GM23338 (cell line): ENCODE measurements around the gene SKP2. TPM values are rescaled to one million over a fixed set of nuclear protein-coding genes. Genes with fewer than 3 reads are reported as not detected.
"Not testable (repeated sequence)": the region's sequence is repeated elsewhere in the genome, so short reads cannot be mapped to it uniquely, and the experiment has no call there.

Experiments
- ATAC-seq: fragments of 200-7000 bp; cut with Tn5 transposase; 3 replicates; pipeline ENCODE4 v1.9.1; 2020
- DNase-seq: peaks from one replicate; pipeline ENCODE4 v3.0.0-alpha.2; 2015; ENCODE audit warnings: low spot score
- H2AFZ ChIP-seq: fragments of 200-600 bp; sonication (generic); 2 replicates; pipeline ENCODE4 v1.8.0; 2016; ENCODE audit warnings: antibody characterized with exemption, mild to moderate bottlenecking, moderate library complexity
- H3F3A ChIP-seq: fragments of 200-600 bp; sonication (generic); replicated peaks from 2 replicates; pipeline ENCODE4 v1.8.0; 2017; ENCODE audit warnings: antibody characterized with exemption, mixed run types, low read depth
- H3K27ac ChIP-seq: fragments of 200-600 bp; sonication (generic); 2 replicates; pipeline ENCODE4 v1.6.1; 2016; ENCODE audit warnings: low read depth
- H3K27me3 ChIP-seq: fragments of 200-600 bp; sonication (generic); 2 replicates; pipeline ENCODE4 v1.8.0; 2016; ENCODE audit warnings: mild to moderate bottlenecking, mixed run types, moderate library complexity; ENCODE audit not compliant: insufficient read depth
- H3K36me3 ChIP-seq: fragments of 200-600 bp; sonication (generic); 2 replicates; pipeline ENCODE4 v1.8.0; 2016; ENCODE audit warnings: mild to moderate bottlenecking; ENCODE audit not compliant: insufficient read depth
- H3K4me1 ChIP-seq: fragments of 200-600 bp; sonication (generic); 2 replicates; pipeline ENCODE4 v1.8.0; 2016; ENCODE audit warnings: mild to moderate bottlenecking, moderate library complexity; ENCODE audit not compliant: insufficient read depth
- H3K4me2 ChIP-seq: fragments of 200-600 bp; sonication (generic); 2 replicates; pipeline ENCODE4 v1.7.1; 2017; ENCODE audit warnings: mixed run types
- H3K4me3 ChIP-seq: fragments of 200-600 bp; sonication (generic); 2 replicates; pipeline ENCODE4 v1.6.1; 2016; ENCODE audit warnings: mixed run types
- H3K79me2 ChIP-seq: fragments of 200-600 bp; sonication (generic); replicated peaks from 2 replicates; pipeline ENCODE4 v1.8.0; 2017; ENCODE audit warnings: mild to moderate bottlenecking; ENCODE audit not compliant: insufficient read depth
- H3K9me2 ChIP-seq: fragments of 200-600 bp; sonication (generic); 2 replicates; pipeline ENCODE4 v1.8.0; 2017; ENCODE audit not compliant: insufficient read depth
- H4K20me1 ChIP-seq: fragments of 200-600 bp; sonication (generic); replicated peaks from 2 replicates; pipeline ENCODE4 v1.8.0; 2017; ENCODE audit warnings: mild to moderate bottlenecking; ENCODE audit not compliant: insufficient read depth
- H3K27ac Mint-ChIP-seq: 2 replicates; pipeline ENCODE4 v1.8.0; 2020; ENCODE audit warnings: inconsistent platforms, mild to moderate bottlenecking, moderate library complexity, mixed read lengths
- H3K27me3 Mint-ChIP-seq: 3 replicates; pipeline ENCODE4 v1.8.0; 2022; ENCODE audit warnings: low read depth, mild to moderate bottlenecking, moderate library complexity, mixed read lengths, inconsistent platforms; ENCODE audit not compliant: insufficient read depth, poor library complexity
- H3K36me3 Mint-ChIP-seq: 3 replicates; pipeline ENCODE4 v1.8.0; 2021; ENCODE audit warnings: low read depth, mild to moderate bottlenecking, inconsistent platforms, moderate library complexity, mixed read lengths
- H3K4me1 Mint-ChIP-seq: 3 replicates; pipeline ENCODE4 v1.8.0; 2020; ENCODE audit warnings: mild to moderate bottlenecking, inconsistent platforms, mixed read lengths
- H3K4me3 Mint-ChIP-seq: 3 replicates; pipeline ENCODE4 v1.8.0; 2021; ENCODE audit warnings: moderate library complexity, mild to moderate bottlenecking, inconsistent platforms, mixed read lengths
- H3K9me3 Mint-ChIP-seq: 3 replicates; pipeline ENCODE4 v1.8.0; 2020; ENCODE audit warnings: moderate library complexity, mild to moderate bottlenecking, inconsistent platforms, mixed read lengths
- CREB1 ChIP-seq: fragments of 250-450 bp; sonication (Bioruptor Pico); IDR thresholded peaks from 2 replicates; pipeline ENCODE4 v1.5.0; 2020; ENCODE audit warnings: low read depth, mild to moderate bottlenecking, moderate library complexity
- ETS1 ChIP-seq: IDR thresholded peaks from 2 replicates; pipeline ENCODE4 v1.6.1; 2016; ENCODE audit warnings: antibody characterized with exemption
- EZH2phosphoT487 ChIP-seq: fragments of 200-600 bp; sonication (generic); IDR thresholded peaks from one replicate; pipeline ENCODE4 v1.8.1; 2018; ENCODE audit warnings: antibody characterized with exemption; ENCODE audit not compliant: unreplicated experiment
- NANOG ChIP-seq: IDR thresholded peaks from 2 replicates; pipeline ENCODE4 v1.6.1; 2016; ENCODE audit warnings: antibody characterized with exemption, borderline replicate concordance
- REST ChIP-seq: IDR thresholded peaks from one replicate; pipeline ENCODE4 v1.6.1; 2018; ENCODE audit warnings: antibody characterized with exemption; ENCODE audit not compliant: unreplicated experiment
- STAT1 ChIP-seq: IDR thresholded peaks from one replicate; pipeline ENCODE4 v1.6.1; 2016; ENCODE audit warnings: antibody characterized with exemption; ENCODE audit not compliant: unreplicated experiment
- ZNF114 ChIP-seq: fragments of 250-450 bp; sonication (Bioruptor Pico); IDR thresholded peaks from 2 replicates; pipeline ENCODE4 v1.5.0; 2020; ENCODE audit warnings: mild to moderate bottlenecking, moderate library complexity
- ZNF331 ChIP-seq: fragments of 250-450 bp; sonication (Bioruptor Pico); IDR thresholded peaks from 2 replicates; pipeline ENCODE4 v1.5.0; 2020; ENCODE audit warnings: low read depth, mild to moderate bottlenecking, moderate library complexity
- polyA plus RNA-seq: library from polyadenylated mRNA; unstranded; fragments of >200 nt; fragmentation: Nextera tagmentation; extraction: Ambion mirVana; gene quantifications from 2 replicates; pipeline ENCODE4 v1.2.1, GENCODE V29; 2016
- total RNA-seq: library from RNA; depleted of rRNA; stranded (reverse); fragments of >200 nt; shearing (Covaris generic); gene quantifications from 2 replicates; pipeline ENCODE4 v1.2.3, GENCODE V29; 2014

The SKP2 gene
- total and polyA plus RNA-seq, 2 experiments from 2014 or later: 66.6 to 75.6 TPM

- not testable (repeated sequence) for DNase-seq, H3K4me3 ChIP-seq, H3K27me3 ChIP-seq, H3K79me2 ChIP-seq, H2AFZ ChIP-seq, H3K27me3 Mint-ChIP-seq, H3K36me3 ChIP-seq, ATAC-seq, H3K4me1 Mint-ChIP-seq, H3K4me3 Mint-ChIP-seq, H3K27ac ChIP-seq, H3K4me1 ChIP-seq, H3K4me2 ChIP-seq, H3K27ac Mint-ChIP-seq, H4K20me1 ChIP-seq, H3K9me2 ChIP-seq, H3F3A ChIP-seq
- Mint-ChIP-seq H3K36me3 (peaks cover 13% of the 10 kb centered on the region), H3K9me3 (peaks cover 12% of the 10 kb centered on the region; the same call in 2 of the 3 replicates)
Measured at GRCh38 chr5:36133009-36133408, 18.9 kb upstream of the SKP2 start.

- H3K27me3 Mint-ChIP-seq: peaks cover 3% of the 10 kb centered on the region
- no peak overlapping the region for H3K27ac Mint-ChIP-seq
- peaks cover 17% of the 10 kb centered on the region for H3K9me3 Mint-ChIP-seq
- DNase-seq (no peak), ATAC-seq (no peak)
- H3K4me3 ChIP-seq: no peak overlapping the region
- H2AFZ ChIP-seq: no peak overlapping the region
- H3K36me3 ChIP-seq: no peaks in the 10 kb centered on the region
- peaks cover 33% of the 10 kb centered on the region for H3K36me3 Mint-ChIP-seq
- TF ChIP-seq ETS1 (no peak), EZH2phosphoT487 (no peak), STAT1 (no peak), ZNF114 (no peak), ZNF331 (CRISPR knock-in tag) (no peak), NANOG (no peak), REST (no peak), CREB1 (no peak)
- H3F3A ChIP-seq: no peaks in the 10 kb centered on the region
- no peaks in the 10 kb centered on the region for H4K20me1 ChIP-seq
- H3K4me1 ChIP-seq: no peaks in the 10 kb centered on the region
- H3K27me3 ChIP-seq: no peaks in the 10 kb centered on the region
- H3K4me3 Mint-ChIP-seq: no peak overlapping the region
- no peaks in the 10 kb centered on the region for H3K79me2 ChIP-seq
- H3K4me1 Mint-ChIP-seq: no peaks in the 10 kb centered on the region
- H3K4me2 ChIP-seq: no peak overlapping the region
- H3K27ac ChIP-seq: no peak overlapping the region
- no peaks in the 10 kb centered on the region for H3K9me2 ChIP-seq
Measured at GRCh38 chr5:36135988-36136387, 15.9 kb upstream of the SKP2 start.
